Measurements from ENCODE around the gene GJD4.

DNA sequence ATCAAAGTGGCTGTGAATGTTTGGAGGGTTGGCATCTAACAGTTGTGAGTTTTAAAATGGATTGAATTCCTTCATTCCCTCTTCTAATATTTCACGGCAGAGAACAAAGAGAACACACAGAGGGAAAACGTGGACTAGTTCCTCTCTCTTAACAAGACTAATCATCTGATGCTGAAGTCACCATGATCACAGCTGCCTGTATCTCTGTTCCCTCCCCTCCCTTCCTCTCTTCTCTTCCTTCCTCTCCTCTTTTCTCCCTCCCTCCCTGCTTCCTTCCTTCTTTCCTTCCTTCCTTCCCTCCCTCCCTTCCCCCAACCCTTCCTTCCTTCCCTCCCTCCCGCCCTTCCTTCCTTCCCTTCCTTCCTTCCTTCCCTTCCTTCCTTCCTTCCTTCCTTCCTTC lies 10.0 kb upstream of the GJD4 start:
- TF ChIP-seq EZH2phosphoT487 (IDR thresholded peaks at IDR 0.05; ENCODE audit: borderline replicate concordance): no peak
- TF ChIP-seq, protein P1, sequence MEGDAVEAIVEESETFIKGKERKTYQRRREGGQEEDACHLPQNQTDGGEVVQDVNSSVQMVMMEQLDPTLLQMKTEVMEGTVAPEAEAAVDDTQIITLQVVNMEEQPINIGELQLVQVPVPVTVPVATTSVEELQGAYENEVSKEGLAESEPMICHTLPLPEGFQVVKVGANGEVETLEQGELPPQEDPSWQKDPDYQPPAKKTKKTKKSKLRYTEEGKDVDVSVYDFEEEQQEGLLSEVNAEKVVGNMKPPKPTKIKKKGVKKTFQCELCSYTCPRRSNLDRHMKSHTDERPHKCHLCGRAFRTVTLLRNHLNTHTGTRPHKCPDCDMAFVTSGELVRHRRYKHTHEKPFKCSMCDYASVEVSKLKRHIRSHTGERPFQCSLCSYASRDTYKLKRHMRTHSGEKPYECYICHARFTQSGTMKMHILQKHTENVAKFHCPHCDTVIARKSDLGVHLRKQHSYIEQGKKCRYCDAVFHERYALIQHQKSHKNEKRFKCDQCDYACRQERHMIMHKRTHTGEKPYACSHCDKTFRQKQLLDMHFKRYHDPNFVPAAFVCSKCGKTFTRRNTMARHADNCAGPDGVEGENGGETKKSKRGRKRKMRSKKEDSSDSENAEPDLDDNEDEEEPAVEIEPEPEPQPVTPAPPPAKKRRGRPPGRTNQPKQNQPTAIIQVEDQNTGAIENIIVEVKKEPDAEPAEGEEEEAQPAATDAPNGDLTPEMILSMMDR (conservative IDR thresholded peaks at IDR 0.05; ENCODE audit: low read length): no peak
